H9 (cell line): ENCODE measurements around the gene CDKN2D. TPM values are rescaled to one million over a fixed set of nuclear protein-coding genes. Genes with fewer than 3 reads are reported as not detected.

Experiments used
- DNase-seq: peaks from one replicate; pipeline ENCODE4 v3.0.0-alpha.2; 2017
- H2AFZ ChIP-seq: one replicate; pipeline ENCODE4 v1.6.1; 2013; ENCODE audit warnings: mild to moderate bottlenecking, low read length, control low read depth, moderate library complexity
- H2AK5ac ChIP-seq: 2 replicates; pipeline ENCODE4 v1.6.1; 2013; ENCODE audit warnings: low read length, control low read depth, mixed read lengths; ENCODE audit not compliant: insufficient read length
- H2BK120ac ChIP-seq: one replicate; pipeline ENCODE4 v1.6.1; 2013; ENCODE audit warnings: low read depth, mild to moderate bottlenecking, low read length, control low read depth, inconsistent platforms; ENCODE audit not compliant: poor library complexity, severe bottlenecking
- H2BK12ac ChIP-seq: 2 replicates; pipeline ENCODE4 v1.6.1; 2013; ENCODE audit warnings: low read length, control low read depth, mixed read lengths, low read depth; ENCODE audit not compliant: insufficient read length
- H2BK15ac ChIP-seq: 2 replicates; pipeline ENCODE4 v1.6.1; 2013; ENCODE audit warnings: low read depth, low read length, control low read depth
- H2BK20ac ChIP-seq: one replicate; pipeline ENCODE4 v1.6.1; 2013; ENCODE audit warnings: low read depth, mild to moderate bottlenecking, low read length, control low read depth, inconsistent platforms; ENCODE audit not compliant: poor library complexity, severe bottlenecking
- H2BK5ac ChIP-seq: 2 replicates; pipeline ENCODE4 v1.6.1; 2013; ENCODE audit warnings: low read length, control low read depth, mixed read lengths; ENCODE audit not compliant: insufficient read length
- H3K14ac ChIP-seq: 2 replicates; pipeline ENCODE4 v1.6.1; 2013; ENCODE audit warnings: low read length, control low read depth; ENCODE audit not compliant: insufficient read depth
- H3K18ac ChIP-seq: 2 replicates; pipeline ENCODE4 v1.6.1; 2013; ENCODE audit warnings: low read depth, mild to moderate bottlenecking, mixed read lengths, low read length, control low read depth; ENCODE audit not compliant: insufficient read length
- H3K23ac ChIP-seq: 2 replicates; pipeline ENCODE4 v1.6.1; 2013; ENCODE audit warnings: low read length, control low read depth, mixed read lengths, low read depth; ENCODE audit not compliant: insufficient read length
- H3K23me2 ChIP-seq: 2 replicates; pipeline ENCODE4 v1.6.1; 2013; ENCODE audit warnings: low read depth, mild to moderate bottlenecking, mixed read lengths, low read length, control low read depth; ENCODE audit not compliant: insufficient read length, poor library complexity, severe bottlenecking
- H3K27ac ChIP-seq: 2 replicates; pipeline ENCODE4 v1.5.1; 2013; ENCODE audit warnings: low read length, control low read depth, mixed read lengths, low read depth; ENCODE audit not compliant: insufficient read length
- H3K27me3 ChIP-seq: 2 replicates; pipeline ENCODE4 v1.6.1; 2013; ENCODE audit warnings: low read length, control low read depth, inconsistent platforms; ENCODE audit not compliant: insufficient read depth
- H3K4ac ChIP-seq: 2 replicates; pipeline ENCODE4 v1.6.1; 2013; ENCODE audit warnings: low read depth, mild to moderate bottlenecking, control low read depth, inconsistent platforms, low read length, moderate library complexity
- H3K4me1 ChIP-seq: 2 replicates; pipeline ENCODE4 v1.6.1; 2013; ENCODE audit warnings: low read length, control low read depth, inconsistent platforms; ENCODE audit not compliant: insufficient read depth
- H3K4me2 ChIP-seq: 2 replicates; pipeline ENCODE4 v1.6.1; 2013; ENCODE audit warnings: low read length, control low read depth, mixed read lengths; ENCODE audit not compliant: insufficient read length, insufficient read depth
- H3K56ac ChIP-seq: 2 replicates; pipeline ENCODE4 v1.6.1; 2013; ENCODE audit warnings: low read depth, mild to moderate bottlenecking, mixed read lengths, low read length, control low read depth; ENCODE audit not compliant: insufficient read length
- H3K79me1 ChIP-seq: 2 replicates; pipeline ENCODE4 v1.6.1; 2013; ENCODE audit warnings: low read depth, mild to moderate bottlenecking, moderate library complexity, low read length, control low read depth, inconsistent platforms; ENCODE audit not compliant: insufficient read depth, poor library complexity, severe bottlenecking
- H3K79me2 ChIP-seq: 2 replicates; pipeline ENCODE4 v1.6.1; 2013; ENCODE audit warnings: low read length, control low read depth, inconsistent platforms; ENCODE audit not compliant: insufficient read depth
- H3K9ac ChIP-seq: 2 replicates; pipeline ENCODE4 v1.6.1; 2013; ENCODE audit warnings: low read length, control low read depth, mixed read lengths; ENCODE audit not compliant: insufficient read length; ENCODE audit errors: extremely low read depth
- H3K9me3 ChIP-seq: one replicate; pipeline ENCODE4 v1.6.1; 2013; ENCODE audit warnings: low read depth, low read length, inconsistent platforms; ENCODE audit not compliant: control insufficient read depth
- H3T11ph ChIP-seq: one replicate; pipeline ENCODE4 v1.6.1; 2013; ENCODE audit warnings: mild to moderate bottlenecking, low read length, control low read depth, inconsistent platforms
- H4K20me1 ChIP-seq: one replicate; pipeline ENCODE4 v1.6.1; 2013; ENCODE audit not compliant: control insufficient read depth, insufficient read length, insufficient read depth
- H4K5ac ChIP-seq: 2 replicates; pipeline ENCODE4 v1.6.1; 2013; ENCODE audit warnings: low read depth, mild to moderate bottlenecking, mixed read lengths, low read length, control low read depth; ENCODE audit not compliant: insufficient read length
- H4K8ac ChIP-seq: replicated peaks from 2 replicates; pipeline ENCODE4 v1.6.1; 2013; ENCODE audit warnings: low read length, control low read depth, mixed read lengths, low read depth; ENCODE audit not compliant: insufficient read length
- H4K91ac ChIP-seq: 2 replicates; pipeline ENCODE4 v1.6.1; 2013; ENCODE audit warnings: low read depth, mild to moderate bottlenecking, moderate library complexity, mixed read lengths, low read length, control low read depth; ENCODE audit not compliant: insufficient read length
- H3K27ac Mint-ChIP-seq, 3 experiments: 2 replicates in 2 of 3; 3 replicates in 1 of 3; pipeline ENCODE4 v1.8.0; 2020 to 2021; ENCODE audit warnings: mixed read lengths in 3 of 3, mild to moderate bottlenecking in 1 of 3, moderate library complexity in 1 of 3
- H3K27me3 Mint-ChIP-seq: 2 replicates; pipeline ENCODE4 v1.8.0; 2021; ENCODE audit warnings: low read depth, mild to moderate bottlenecking, moderate library complexity, mixed read lengths
- H3K36me3 Mint-ChIP-seq, 3 experiments: 2 replicates in 2 of 3; 3 replicates in 1 of 3; pipeline ENCODE4 v1.8.0; 2020 to 2021; ENCODE audit warnings: low read depth in 3 of 3, mixed read lengths in 3 of 3; ENCODE audit not compliant: insufficient read depth in 1 of 3
- H3K4me1 Mint-ChIP-seq, 2 experiments: 2 replicates each; pipeline ENCODE4 v1.8.0; 2020; ENCODE audit warnings: mixed read lengths in 2 of 2
- H3K4me3 Mint-ChIP-seq, 2 experiments: 2 replicates in 1 of 2; 3 replicates in 1 of 2; pipeline ENCODE4 v1.8.0; 2020 to 2021; ENCODE audit warnings: mild to moderate bottlenecking in 2 of 2, mixed read lengths in 2 of 2, moderate library complexity in 1 of 2
- H3K9me3 Mint-ChIP-seq, 2 experiments: 2 replicates in 1 of 2; 3 replicates in 1 of 2; pipeline ENCODE4 v1.8.0; 2020; ENCODE audit warnings: mild to moderate bottlenecking in 2 of 2, mixed read lengths in 2 of 2, moderate library complexity in 1 of 2
- CTCF ChIP-seq: fragments of 200-600 bp; sonication (generic); conservative IDR thresholded peaks from 3 replicates; pipeline ENCODE4 v1.8.0; 2021; ENCODE audit warnings: antibody characterized with exemption, mild to moderate bottlenecking
- WGBS: extraction: QIAGEN DNeasy Blood & Tissue Kit; methylation state at CpG from one replicate; pipeline ENCODE4 v1.1.7; 2013; ENCODE audit warnings: missing lambda C conversion rate, low lambda C conversion rate, mixed read lengths; ENCODE audit not compliant: insufficient read length; ENCODE audit errors: extremely low coverage; 5-methylcytosine and 5-hydroxymethylcytosine counted together
- total RNA-seq: library from RNA; stranded (reverse); gene quantifications from 2 replicates; pipeline ENCODE4 v1.2.1, GENCODE V29; 2021

CDKN2D gene
- total RNA-seq, 1 experiment from 2014 or later = 2.8 TPM

- Mint-ChIP-seq H3K36me3 (peaks cover 7 to 10% (median 7%) of the 10 kb centered on the region in 3 experiments; a peak in 6 of 7 replicates), H3K9me3 (no peaks in the 10 kb centered on the region; a peak in 1 of 5 replicates), H3K4me1 (peaks cover 19 to 29% of the 10 kb centered on the region in 2 experiments), H3K27me3 (peaks cover 20% of the 10 kb centered on the region), H3K27ac (peak overlapping the region in 1 of 3 experiments; percentile 86; a peak in 2 of 7 replicates), H3K4me3 (peak overlapping the region; percentile 72 to 87)
- Histone ChIP-seq H3K9me3 (no peaks in the 10 kb centered on the region), H3K4ac (no peak overlapping the region), H3K79me1 (no peaks in the 10 kb centered on the region), H3K18ac (no peak overlapping the region), H3T11ph (no peak overlapping the region), H3K4me1 (no peaks in the 10 kb centered on the region; the same call in 1 of the 2 replicates), H3K4me2 (peak overlapping the region; percentile 79), H2BK20ac (no peak overlapping the region), H4K20me1 (no peaks in the 10 kb centered on the region), H3K23ac (no peak overlapping the region), H2AK5ac (no peak overlapping the region), H3K27me3 (peaks cover 7% of the 10 kb centered on the region; the same call in 1 of the 2 replicates), H3K27ac (no peak overlapping the region), H3K9ac (no peak overlapping the region), H2BK15ac (no peak overlapping the region), H3K23me2 (peaks cover 19% of the 10 kb centered on the region), H2BK120ac (no peak overlapping the region), H2BK12ac (no peak overlapping the region), H2AFZ (peak overlapping the region; percentile 27), H3K14ac (no peak overlapping the region; the same call in 1 of the 2 replicates), H2BK5ac (no peak overlapping the region), H4K91ac (no peak overlapping the region), H4K8ac (no peak overlapping the region), H4K5ac (no peak overlapping the region), H3K56ac (no peak overlapping the region), H3K79me2 (no peaks in the 10 kb centered on the region)
- no peak for TF ChIP-seq CTCF
- WGBS = no CpG with 5 or more reads among the region's 27 CpGs
- peak; percentile 77 for DNase-seq
These were observed 50.9 kb downstream of the CDKN2D start for GRCh38 chr19:10517760-10518443.
